GM23338 (cell line): ENCODE measurements around the gene KIF25.

Source experiments
- CREB1 ChIP-seq: fragments of 250-450 bp; sonication (Bioruptor Pico); IDR thresholded peaks from 2 replicates; pipeline ENCODE4 v1.5.0; 2020; ENCODE audit warnings: low read depth, mild to moderate bottlenecking, moderate library complexity
- CTCF ChIP-seq, 2 experiments: fragments of 200-600 bp in 1 of 2; sonication (generic) in 1 of 2; conservative IDR thresholded peaks; 2 replicates each; pipeline versions ENCODE4 v1.5.1 to v1.6.1; 2016 to 2017; ENCODE audit warnings: antibody characterized with exemption in 2 of 2, low read depth in 2 of 2, mild to moderate bottlenecking in 2 of 2, moderate library complexity in 1 of 2
- EZH2 ChIP-seq: fragments of 200-600 bp; sonication (generic); IDR thresholded peaks from one replicate; pipeline ENCODE4 v1.8.0; 2017; ENCODE audit warnings: antibody characterized with exemption, mild to moderate bottlenecking, low read depth; ENCODE audit not compliant: unreplicated experiment
- EZH2phosphoT487 ChIP-seq: fragments of 200-600 bp; sonication (generic); IDR thresholded peaks from one replicate; pipeline ENCODE4 v1.8.1; 2018; ENCODE audit warnings: antibody characterized with exemption; ENCODE audit not compliant: unreplicated experiment
- POLR2AphosphoS5 ChIP-seq: IDR thresholded peaks from 2 replicates; pipeline ENCODE4 v1.6.1; 2016; ENCODE audit warnings: antibody characterized with exemption, low read depth
- REST ChIP-seq: IDR thresholded peaks from one replicate; pipeline ENCODE4 v1.6.1; 2018; ENCODE audit warnings: antibody characterized with exemption; ENCODE audit not compliant: unreplicated experiment
- ZNF331 ChIP-seq: fragments of 250-450 bp; sonication (Bioruptor Pico); IDR thresholded peaks from 2 replicates; pipeline ENCODE4 v1.5.0; 2020; ENCODE audit warnings: low read depth, mild to moderate bottlenecking, moderate library complexity
- TF ChIP-seq, protein P1 (sequence below): IDR thresholded peaks from 2 replicates; pipeline ENCODE4 v1.6.1; 2016; ENCODE audit warnings: antibody characterized with exemption

GRCh38 chr6:167980911-167981580, 16.4 kb upstream of the KIF25 start:
- TF ChIP-seq CTCF (conservative IDR thresholded peaks at IDR 0.05; ENCODE audit: low read depth in 2 of 2) (no peak), EZH2phosphoT487 (no peak), EZH2 (no peak), POLR2AphosphoS5 (no peak), CREB1 (CRISPR knock-in tag) (no peak), ZNF331 (CRISPR knock-in tag) (no peak), REST (no peak)
- TF ChIP-seq, protein P1, sequence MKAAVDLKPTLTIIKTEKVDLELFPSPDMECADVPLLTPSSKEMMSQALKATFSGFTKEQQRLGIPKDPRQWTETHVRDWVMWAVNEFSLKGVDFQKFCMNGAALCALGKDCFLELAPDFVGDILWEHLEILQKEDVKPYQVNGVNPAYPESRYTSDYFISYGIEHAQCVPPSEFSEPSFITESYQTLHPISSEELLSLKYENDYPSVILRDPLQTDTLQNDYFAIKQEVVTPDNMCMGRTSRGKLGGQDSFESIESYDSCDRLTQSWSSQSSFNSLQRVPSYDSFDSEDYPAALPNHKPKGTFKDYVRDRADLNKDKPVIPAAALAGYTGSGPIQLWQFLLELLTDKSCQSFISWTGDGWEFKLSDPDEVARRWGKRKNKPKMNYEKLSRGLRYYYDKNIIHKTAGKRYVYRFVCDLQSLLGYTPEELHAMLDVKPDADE: no peak
